T47D (cell line): Measurements from ENCODE around the gene TMPRSS9.
"Not testable (repeated sequence)": the region's sequence is repeated elsewhere in the genome, so short reads cannot be mapped to it uniquely, and the experiment has no call there.

Source experiments
- DNase-seq, 2 experiments: peaks; one replicate each; pipeline versions ENCODE4 v3.0.0 to v3.0.0-alpha.2; 2011 to 2012; ENCODE audit warnings: low read depth in 1 of 2, low spot score in 1 of 2
- JUND ChIP-seq: IDR thresholded peaks from 2 replicates; pipeline ENCODE4 v1.6.1; 2012; ENCODE audit warnings: low read depth
- in situ Hi-C: cut with HindIII; loops from 2 replicates; pipeline ENCODE4 v1.10.0; 2016; ENCODE audit warnings: low sequenced_read_pairs, low pct_unique_long_range_greater_than_20kb

TMPRSS9 gene

GRCh38 chr19:2340496-2341243 is 19.4 kb upstream of the TMPRSS9 start:
- DNase-seq = no peak
- no peak for TF ChIP-seq JUND
- in situ Hi-C loops = no loop called here

- in situ Hi-C loops = no loop called here
- DNase-seq = no peak
- TF ChIP-seq JUND = no peak
Observed at GRCh38 chr19:2341244-2341751, 18.8 kb upstream of the TMPRSS9 start.

GRCh38 chr19:2341982-2342381 is 18.1 kb upstream of the TMPRSS9 start:
- in situ Hi-C loops = no loop called here

GRCh38 chr19:2342656-2343288 is 17.3 kb upstream of the TMPRSS9 start:
- in situ Hi-C loops = no loop called here
- no peak for TF ChIP-seq JUND
- DNase-seq = no peak

More at GRCh38 chr19:2341982-2342381, 18.1 kb upstream of the TMPRSS9 start:
- DNase-seq = no peak
- no peak for TF ChIP-seq JUND

GRCh38 chr19:2343289-2343982 is 16.6 kb upstream of the TMPRSS9 start:
- TF ChIP-seq JUND = no peak
- DNase-seq = no peak
- in situ Hi-C loops = no loop called here

GRCh38 chr19:2344381-2344870 is 15.6 kb upstream of the TMPRSS9 start:
- no peak for TF ChIP-seq JUND
- in situ Hi-C loops = no loop called here
- DNase-seq = no peak

- in situ Hi-C loops = no loop called here
- no peak for DNase-seq
- no peak for TF ChIP-seq JUND
Observed at GRCh38 chr19:2345076-2345475, 15.0 kb upstream of the TMPRSS9 start.

GRCh38 chr19:2345794-2346663 is 14.0 kb upstream of the TMPRSS9 start:
- TF ChIP-seq JUND = no peak
- DNase-seq = peak in 1 of 2 experiments; percentile 29
- in situ Hi-C loops = no loop called here

- in situ Hi-C loops, DNase-seq: not testable (repeated sequence)
Observed at GRCh38 chr19:2349818-2350217, 10.2 kb upstream of the TMPRSS9 start.

- no peak for TF ChIP-seq JUND
- in situ Hi-C loops = no loop called here
- no peak for DNase-seq
Observed at GRCh38 chr19:2350656-2351055, 9.4 kb upstream of the TMPRSS9 start.

- in situ Hi-C loops = no loop called here
- DNase-seq = no peak
- no peak for TF ChIP-seq JUND
Observed at GRCh38 chr19:2351591-2351990, 8.5 kb upstream of the TMPRSS9 start.

GRCh38 chr19:2352121-2352520 is 7.9 kb upstream of the TMPRSS9 start:
- TF ChIP-seq JUND = no peak
- in situ Hi-C loops = no loop called here
- DNase-seq = no peak
